IMR-90 (cell line): ENCODE measurements around the gene TIE1. TPM values are rescaled to one million over a fixed set of nuclear protein-coding genes. Genes with fewer than 3 reads are reported as not detected.

ENCODE experiments used
- ATAC-seq: fragments of 200-7000 bp; cut with Tn5 transposase; 2 replicates; pipeline ENCODE4 v1.9.1; 2020; ENCODE audit warnings: low read depth, mild to moderate bottlenecking, moderate library complexity
- BruUV-seq: library from RNA; stranded (reverse); fragments of 400-500 nt; replicated peaks from 2 replicates; lab custom pipeline; 2021; lab: Mats Ljungman, UMichigan
- CTCF ChIA-PET: fragments of 300-600 bp; formaldehyde crosslinking; extraction: SDS; loops from one replicate; lab custom pipeline; 2021; ENCODE audit warnings: antibody characterized with exemption; lab: Yijun Ruan, JAX
- POLR2A ChIA-PET: fragments of 300-600 bp; sonication (Branson Sonifier 250); formaldehyde crosslinking; loops from one replicate; lab custom pipeline; 2022; ENCODE audit warnings: antibody characterized with exemption; ENCODE audit not compliant: unreplicated experiment; lab: Charles Lee
- DNase-seq: peaks from one replicate; pipeline ENCODE4 v3.0.0; 2013
- H2AFZ ChIP-seq: replicated peaks from 2 replicates; pipeline ENCODE3; 2013; ENCODE audit warnings: low read length, mild to moderate bottlenecking; ENCODE audit not compliant: poor library complexity
- H2AK5ac ChIP-seq: 2 replicates; pipeline ENCODE4 v1.6.1; 2013; ENCODE audit warnings: low read depth, low read length, inconsistent platforms
- H2AK9ac ChIP-seq: replicated peaks from 2 replicates; pipeline ENCODE3; 2013; ENCODE audit warnings: mild to moderate bottlenecking, low read depth, low read length, moderate library complexity; ENCODE audit not compliant: poor library complexity
- H2BK120ac ChIP-seq: 2 replicates; pipeline ENCODE4 v1.6.1; 2013; ENCODE audit warnings: low read depth, low read length, inconsistent platforms
- H2BK15ac ChIP-seq: 3 replicates; pipeline ENCODE4 v1.6.1; 2013; ENCODE audit warnings: low read depth, low read length, inconsistent platforms
- H2BK20ac ChIP-seq: 2 replicates; pipeline ENCODE4 v1.6.1; 2013; ENCODE audit warnings: low read depth, mild to moderate bottlenecking, inconsistent platforms, low read length, moderate library complexity
- H2BK5ac ChIP-seq: 2 replicates; pipeline ENCODE4 v1.6.1; 2013; ENCODE audit warnings: mild to moderate bottlenecking, low read depth, low read length, inconsistent platforms; ENCODE audit not compliant: poor library complexity, severe bottlenecking
- H3K14ac ChIP-seq: replicated peaks from 2 replicates; pipeline ENCODE4 v1.6.1; 2013; ENCODE audit warnings: low read depth, low read length, inconsistent platforms
- H3K18ac ChIP-seq: 2 replicates; pipeline ENCODE4 v1.6.1; 2013; ENCODE audit warnings: low read depth, low read length, control low read depth
- H3K23ac ChIP-seq: 2 replicates; pipeline ENCODE4 v1.6.1; 2013; ENCODE audit warnings: low read depth, low read length, inconsistent platforms
- H3K27ac ChIP-seq: 2 replicates; pipeline ENCODE4 v1.5.1; 2013; ENCODE audit warnings: mild to moderate bottlenecking, control low read depth, low read length; ENCODE audit not compliant: insufficient read depth
- H3K27me3 ChIP-seq: 2 replicates; pipeline ENCODE4 v1.6.1; 2013; ENCODE audit warnings: low read length; ENCODE audit not compliant: control insufficient read depth, insufficient read depth
- H3K36me3 ChIP-seq: 2 replicates; pipeline ENCODE4 v1.6.1; 2013; ENCODE audit warnings: low read length, mixed read lengths; ENCODE audit not compliant: control insufficient read depth, insufficient read depth
- H3K4ac ChIP-seq: 2 replicates; pipeline ENCODE4 v1.6.1; 2013; ENCODE audit warnings: low read depth, low read length, inconsistent platforms
- H3K4me1 ChIP-seq: 2 replicates; pipeline ENCODE4 v1.6.1; 2013; ENCODE audit warnings: low read length, mixed read lengths; ENCODE audit not compliant: control insufficient read depth, insufficient read depth
- H3K4me2 ChIP-seq: 2 replicates; pipeline ENCODE4 v1.6.1; 2013; ENCODE audit warnings: low read depth, mild to moderate bottlenecking, control low read depth, low read length, moderate library complexity
- H3K4me3 ChIP-seq: 2 replicates; pipeline ENCODE4 v1.5.1; 2013; ENCODE audit warnings: low read depth, mild to moderate bottlenecking, control low read depth, low read length, moderate library complexity; ENCODE audit not compliant: insufficient read depth
- H3K56ac ChIP-seq: 2 replicates; pipeline ENCODE4 v1.6.1; 2013; ENCODE audit warnings: low read length, inconsistent platforms; ENCODE audit not compliant: insufficient read depth; ENCODE audit errors: extremely low read depth
- H3K79me1 ChIP-seq, 2 experiments: 2 replicates each; pipeline ENCODE4 v1.6.1; 2013; ENCODE audit warnings: low read length in 2 of 2, inconsistent platforms in 1 of 2, low read depth in 1 of 2
- H3K9ac ChIP-seq: 2 replicates; pipeline ENCODE4 v1.6.1; 2013; ENCODE audit warnings: low read depth, low read length, control low read depth
- H3K9me1 ChIP-seq: 2 replicates; pipeline ENCODE4 v1.6.1; 2013; ENCODE audit warnings: low read length, inconsistent platforms; ENCODE audit not compliant: insufficient read depth
- H3K9me3 ChIP-seq: 2 replicates; pipeline ENCODE4 v1.6.1; 2013; ENCODE audit warnings: low read length; ENCODE audit not compliant: control insufficient read depth, insufficient read depth
- H4K20me1 ChIP-seq: 2 replicates; pipeline ENCODE4 v1.6.1; 2013; ENCODE audit warnings: low read length, inconsistent platforms; ENCODE audit not compliant: insufficient read depth
- H4K5ac ChIP-seq: 2 replicates; pipeline ENCODE4 v1.6.1; 2013; ENCODE audit warnings: mild to moderate bottlenecking, low read depth, low read length, control low read depth
- H4K8ac ChIP-seq, 2 experiments: 2 replicates each; pipeline ENCODE4 v1.6.1; 2013; ENCODE audit warnings: low read depth in 2 of 2, low read length in 2 of 2, control low read depth in 1 of 2, inconsistent platforms in 1 of 2
- H4K91ac ChIP-seq: 2 replicates; pipeline ENCODE4 v1.6.1; 2013; ENCODE audit warnings: low read depth, low read length, inconsistent platforms; ENCODE audit not compliant: insufficient read depth
- BHLHE40 ChIP-seq: fragments of 150-350 bp; IDR thresholded peaks from 2 replicates; pipeline ENCODE4 v1.6.1; 2016; ENCODE audit warnings: mild to moderate bottlenecking, low read depth, low read length
- CEBPB ChIP-seq: IDR thresholded peaks from 2 replicates; pipeline ENCODE4 v1.6.1; 2012; ENCODE audit warnings: low read depth, low read length, improper control_type of control experiment
- CHD1 ChIP-seq: IDR thresholded peaks from 2 replicates; pipeline ENCODE4 v1.6.1; 2012; ENCODE audit warnings: low read depth, low read length, improper control_type of control experiment
- CTCF ChIP-seq: conservative IDR thresholded peaks from 2 replicates; pipeline ENCODE4 v1.5.1; 2012; ENCODE audit warnings: mild to moderate bottlenecking, low read depth, low read length, improper control_type of control experiment
- ELK1 ChIP-seq: fragments of 150-350 bp; IDR thresholded peaks from 2 replicates; pipeline ENCODE4 v1.6.1; 2016; ENCODE audit warnings: low read depth, mild to moderate bottlenecking, low read length, moderate library complexity, borderline replicate concordance
- FOS ChIP-seq: fragments of 150-350 bp; IDR thresholded peaks from 2 replicates; pipeline ENCODE4 v1.6.1; 2016; ENCODE audit warnings: low read depth, low read length
- MAFK ChIP-seq: IDR thresholded peaks from 2 replicates; pipeline ENCODE4 v1.6.1; 2012; ENCODE audit warnings: low read depth, low read length, improper control_type of control experiment
- MAZ ChIP-seq: IDR thresholded peaks from 2 replicates; pipeline ENCODE4 v1.6.1; 2012; ENCODE audit warnings: low read depth, mild to moderate bottlenecking, low read length, improper control_type of control experiment, moderate library complexity, borderline replicate concordance
- MXI1 ChIP-seq: IDR thresholded peaks from 2 replicates; pipeline ENCODE4 v1.6.1; 2012; ENCODE audit warnings: low read depth, mild to moderate bottlenecking, low read length, moderate library complexity, borderline replicate concordance
- NFE2L2 ChIP-seq: fragments of 150-350 bp; IDR thresholded peaks from 2 replicates; pipeline ENCODE4 v1.6.1; 2016; ENCODE audit warnings: low read depth, mild to moderate bottlenecking, low read length
- RAD21 ChIP-seq: IDR thresholded peaks from 2 replicates; pipeline ENCODE4 v1.6.1; 2012; ENCODE audit warnings: low read length, improper control_type of control experiment
- RCOR1 ChIP-seq: IDR thresholded peaks from 2 replicates; pipeline ENCODE4 v1.6.1; 2012; ENCODE audit warnings: mild to moderate bottlenecking, low read length, improper control_type of control experiment; ENCODE audit not compliant: insufficient replicate concordance
- RFX5 ChIP-seq: IDR thresholded peaks from 2 replicates; pipeline ENCODE4 v1.8.0; 2012; ENCODE audit warnings: low read depth, mild to moderate bottlenecking, low read length, moderate library complexity
- SMC3 ChIP-seq: fragments of 150-350 bp; IDR thresholded peaks from 2 replicates; pipeline ENCODE4 v1.6.1; 2016; ENCODE audit warnings: low read depth, mild to moderate bottlenecking, antibody characterized with exemption, low read length, moderate library complexity
- USF2 ChIP-seq: fragments of 150-350 bp; IDR thresholded peaks from 2 replicates; pipeline ENCODE4 v1.6.1; 2017; ENCODE audit warnings: mild to moderate bottlenecking, antibody characterized with exemption, low read length, low read depth
- WGBS, 2 experiments: methylation state at CpG; one replicate each; pipeline versions ENCODE4 v1.1.5 to v1.1.7; 2013; ENCODE audit warnings: missing lambda C conversion rate in 2 of 2; ENCODE audit not compliant: insufficient read length in 1 of 2; ENCODE audit errors: extremely low coverage in 2 of 2; 5-methylcytosine and 5-hydroxymethylcytosine counted together
- dilution Hi-C: fragments of 300-500 bp; cut with HindIII; formaldehyde crosslinking; loops from one replicate; pipeline ENCODE4 v1.14.3; 2018; ENCODE audit warnings: low sequenced_read_pairs; ENCODE audit not compliant: unreplicated experiment
- in situ Hi-C: fragments of 300-500 bp; cut with MboI; formaldehyde crosslinking; loops from 3 replicates; pipeline ENCODE4 v1.14.3; 2019; ENCODE audit warnings: low sequenced_read_pairs, inconsistent platforms, mixed read lengths
- intact Hi-C: fragments of 100-400 bp; cut with micrococcal nuclease; formaldehyde crosslinking; loops from 2 replicates; pipeline ENCODE4 v1.10.0; 2022
- polyA plus RNA-seq, 3 experiments: library from polyadenylated mRNA; depleted of rRNA; stranded (reverse); fragments of >200 nt; gene quantifications; 2 replicates each; pipeline ENCODE4 v1.2.3, GENCODE V29; 2012; ENCODE audit warnings: low replicate concordance in 1 of 3
- total RNA-seq: library from RNA; depleted of rRNA; stranded (reverse); fragments of >200 nt; gene quantifications from 2 replicates; pipeline ENCODE4 v1.2.3, GENCODE V29; 2012

The TIE1 gene
- total and polyA plus RNA-seq, 2 of the 4 experiments (the other 2 are of a cell fraction): 2.3 to 7.5 TPM

- no peak overlapping the region for H3K23ac ChIP-seq
- no peak overlapping the region for H3K14ac ChIP-seq
- no peaks in the 10 kb centered on the region for H3K36me3 ChIP-seq
- no peaks in the 10 kb centered on the region for H3K9me3 ChIP-seq
- ChIA-PET CTCF (no interaction called here), POLR2A (no interaction called here)
- H3K4me3 ChIP-seq: no peak overlapping the region
- H3K9me1 ChIP-seq: no peaks in the 10 kb centered on the region
- peaks cover 8% of the 10 kb centered on the region; the same call in 1 of the 2 replicates for H3K27me3 ChIP-seq
- no peak overlapping the region for H3K27ac ChIP-seq
- no peak overlapping the region for H4K91ac ChIP-seq
- no peak overlapping the region for H2BK20ac ChIP-seq
- no peak overlapping the region for H3K4ac ChIP-seq
- no peak overlapping the region for H4K8ac ChIP-seq
- H2AFZ ChIP-seq: peak overlapping the region; percentile 19
- no peak overlapping the region for H2AK5ac ChIP-seq
- no peak overlapping the region for H2BK15ac ChIP-seq
- no peak overlapping the region for H3K56ac ChIP-seq
- H3K18ac ChIP-seq: no peak overlapping the region
- BruUV-seq: no TSS peak
- peaks cover 4% of the 10 kb centered on the region; the same call in 1 of the 2 replicates for H3K4me1 ChIP-seq
- no peak overlapping the region for H2BK5ac ChIP-seq
- in situ Hi-C loops (loop anchor here (5.0 kb wide), 1 partner anchor 35 kb away; no protein-coding TSS in a partner anchor), intact Hi-C loops (no loop called here), dilution Hi-C loops (no loop called here)
- H3K79me1 ChIP-seq: no peaks in the 10 kb centered on the region
- H4K5ac ChIP-seq: no peak overlapping the region
- H4K20me1 ChIP-seq: no peaks in the 10 kb centered on the region; the same call in 1 of the 2 replicates
- no peak overlapping the region for H3K4me2 ChIP-seq
- H2BK120ac ChIP-seq: no peak overlapping the region
- peak overlapping the region; percentile 17 for H2AK9ac ChIP-seq
- ATAC-seq (no peak), DNase-seq (no peak)
- H3K9ac ChIP-seq: no peak overlapping the region
- no CpG with 5 or more reads among the region's 17 CpGs for WGBS, 2 experiments
- TF ChIP-seq CEBPB (no peak), CHD1 (no peak), ELK1 (no peak), FOS (no peak), NFE2L2 (no peak), RAD21 (no peak), RFX5 (no peak), SMC3 (no peak), USF2 (no peak), BHLHE40 (no peak), MAFK (no peak), CTCF (no peak), RCOR1 (no peak), MXI1 (no peak), MAZ (no peak)
Observed at GRCh38 chr1:43306688-43307457, 6.1 kb downstream of the TIE1 start.
